ENCODE results near the gene DZIP1L.

Gene DZIP1L

DNA sequence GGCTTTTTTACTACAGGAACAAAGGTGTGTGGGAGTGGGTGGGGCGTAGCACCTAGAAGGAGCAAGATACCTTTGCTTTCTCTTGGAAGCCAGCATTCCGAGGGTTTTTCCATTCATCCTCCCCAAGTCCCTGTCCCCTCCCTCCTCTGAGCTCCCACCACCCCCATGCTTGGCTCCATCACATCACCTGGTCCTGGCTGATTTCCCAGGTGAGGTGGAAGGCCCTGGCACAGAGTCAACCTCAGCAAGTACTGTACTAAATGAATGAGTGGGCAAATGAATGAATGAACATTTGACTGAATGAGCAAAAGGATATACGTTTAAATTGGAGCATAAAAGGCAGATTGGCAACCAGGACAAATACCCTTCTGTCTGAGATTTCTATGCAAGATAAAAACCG, 45.4 kb downstream of the DZIP1L start:
- Mint-ChIP-seq H3K4me1 (ENCODE audit: low read depth) (peaks cover 10% of the 10 kb centered on the region), H3K36me3 (ENCODE audit: low read depth) (peaks cover 95% of the 10 kb centered on the region), H3K27ac (no peak overlapping the region), H3K9me3 (no peaks in the 10 kb centered on the region), H3K27me3 (no peaks in the 10 kb centered on the region), H3K4me3 (no peak overlapping the region)
- intact Hi-C loops (cut with micrococcal nuclease), result no loop called here

DNA sequence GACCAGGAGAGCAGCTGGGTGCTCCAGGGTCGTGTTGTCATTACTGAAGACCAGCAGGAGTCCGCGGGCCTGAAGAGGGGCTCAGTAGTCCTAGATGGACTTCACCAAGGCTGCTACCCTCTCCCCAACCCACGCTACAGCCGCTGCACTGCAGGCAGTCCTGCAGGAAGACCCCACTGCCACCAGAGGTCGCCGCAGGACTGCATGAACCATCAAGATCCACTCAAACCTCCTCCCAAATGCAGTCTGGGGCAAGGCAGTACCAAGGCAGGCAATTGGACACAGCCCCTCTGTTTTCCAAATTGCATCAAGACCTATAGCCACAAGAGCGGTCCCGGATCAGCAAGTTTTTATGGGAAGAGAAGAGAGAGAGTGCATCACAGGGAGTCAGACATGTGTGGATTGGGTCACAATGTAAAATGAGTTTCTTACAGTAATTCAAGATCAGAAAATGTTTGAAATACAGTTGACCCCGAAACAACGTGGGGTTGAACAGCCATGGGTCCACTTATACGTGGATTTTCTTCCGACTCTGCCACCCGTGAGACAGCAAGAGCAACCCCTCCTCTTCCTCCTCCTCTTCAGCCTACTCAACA, 46.7 kb downstream of the DZIP1L start:
- Mint-ChIP-seq H3K27ac (no peak overlapping the region), H3K4me3 (no peak overlapping the region), H3K4me1 (ENCODE audit: low read depth) (peaks cover 10% of the 10 kb centered on the region), H3K27me3 (no peaks in the 10 kb centered on the region), H3K9me3 (no peaks in the 10 kb centered on the region), H3K36me3 (ENCODE audit: low read depth) (peaks cover 95% of the 10 kb centered on the region)
- intact Hi-C loops (cut with micrococcal nuclease), result loop anchor here (2.0 to 10.0 kb wide), 4 partner anchors 80 to 358 kb away; no protein-coding TSS in a partner anchor

DNA sequence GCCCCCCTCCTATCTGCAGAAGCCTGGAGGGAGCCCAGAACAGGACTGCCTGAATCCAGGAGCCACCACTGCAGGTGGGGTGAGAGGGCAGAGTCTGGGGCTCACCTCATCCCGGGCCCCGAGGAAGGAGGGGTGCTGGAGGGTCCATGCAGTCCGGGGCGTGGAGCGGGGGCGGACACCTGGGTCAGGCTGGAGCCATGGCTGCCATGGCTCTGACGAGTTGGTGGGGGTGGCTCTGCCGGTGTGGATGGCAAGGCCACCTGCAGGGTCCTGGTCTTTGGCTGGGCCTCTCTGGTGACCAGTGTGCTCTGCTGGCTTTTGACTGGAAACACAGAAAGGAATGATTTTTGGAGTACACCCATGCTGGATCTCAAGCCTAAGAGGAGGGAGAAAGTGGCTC, 47.4 kb downstream of the DZIP1L start:
- no peaks in the 10 kb centered on the region for H3K9me3 Mint-ChIP-seq
- H3K4me1 Mint-ChIP-seq (ENCODE audit: low read depth), result peaks cover 10% of the 10 kb centered on the region
- H3K27ac Mint-ChIP-seq, result no peak overlapping the region
- H3K4me3 Mint-ChIP-seq, result no peak overlapping the region
- intact Hi-C loops (cut with micrococcal nuclease), result loop anchor here (2.0 to 10.0 kb wide), 4 partner anchors 81 to 359 kb away; no protein-coding TSS in a partner anchor
- H3K36me3 Mint-ChIP-seq (ENCODE audit: low read depth), result peaks cover 95% of the 10 kb centered on the region
- no peaks in the 10 kb centered on the region for H3K27me3 Mint-ChIP-seq

DNA sequence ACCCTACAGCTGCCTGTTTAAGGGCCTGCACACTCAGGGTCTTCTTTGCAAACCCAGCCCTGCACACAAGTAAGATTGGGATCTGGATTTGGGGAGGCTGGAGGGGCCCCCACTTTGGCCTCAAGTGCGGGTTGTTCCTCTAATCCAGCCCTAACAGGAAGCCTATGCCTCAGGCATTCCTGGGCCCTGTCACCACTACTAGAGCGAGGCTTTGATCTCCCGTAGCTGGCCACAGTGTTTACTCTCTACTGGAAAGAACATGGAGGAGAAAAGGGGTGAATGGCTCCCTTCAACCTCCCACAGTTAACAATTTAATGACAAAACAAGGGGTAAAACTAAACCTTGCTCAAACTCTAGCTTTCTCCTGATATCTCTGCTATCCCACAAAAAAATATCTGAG, 48.4 kb downstream of the DZIP1L start:
- no peaks in the 10 kb centered on the region for H3K9me3 Mint-ChIP-seq
- intact Hi-C loops (cut with micrococcal nuclease), result loop anchor here (5.0 to 10.0 kb wide), 2 partner anchors 178 to 220 kb away; no protein-coding TSS in a partner anchor
- H3K27me3 Mint-ChIP-seq, result no peaks in the 10 kb centered on the region
- no peak overlapping the region for H3K4me3 Mint-ChIP-seq
- no peak overlapping the region for H3K27ac Mint-ChIP-seq
- H3K36me3 Mint-ChIP-seq (ENCODE audit: low read depth), result peaks cover 97% of the 10 kb centered on the region
- H3K4me1 Mint-ChIP-seq (ENCODE audit: low read depth), result peaks cover 10% of the 10 kb centered on the region

DNA sequence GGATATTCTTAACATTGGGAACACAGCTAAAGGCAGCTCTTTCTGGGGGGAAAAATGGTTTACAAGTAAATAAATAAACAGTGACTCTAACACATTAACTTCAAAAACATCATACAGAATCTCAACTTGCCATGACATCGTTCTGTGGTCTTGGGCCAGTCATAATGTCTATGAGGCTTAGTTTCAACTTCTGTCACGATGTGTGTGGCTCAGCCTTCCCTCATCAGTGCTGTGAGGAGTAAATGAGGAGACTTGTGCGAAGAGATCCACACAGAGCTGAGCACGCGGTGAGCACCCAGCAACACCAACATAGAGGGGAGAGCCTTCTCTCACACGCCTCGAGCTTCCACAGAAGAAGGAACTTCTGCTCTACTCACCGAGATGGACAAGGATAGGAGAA, 49.0 kb downstream of the DZIP1L start:
- Mint-ChIP-seq H3K4me1 (ENCODE audit: low read depth) (peaks cover 16% of the 10 kb centered on the region), H3K4me3 (no peak overlapping the region), H3K27me3 (no peaks in the 10 kb centered on the region), H3K27ac (no peak overlapping the region), H3K36me3 (ENCODE audit: low read depth) (peaks cover 97% of the 10 kb centered on the region), H3K9me3 (no peaks in the 10 kb centered on the region)
- intact Hi-C loops (cut with micrococcal nuclease), result loop anchor here (5.0 to 10.0 kb wide), 2 partner anchors 178 to 221 kb away; no protein-coding TSS in a partner anchor

DNA sequence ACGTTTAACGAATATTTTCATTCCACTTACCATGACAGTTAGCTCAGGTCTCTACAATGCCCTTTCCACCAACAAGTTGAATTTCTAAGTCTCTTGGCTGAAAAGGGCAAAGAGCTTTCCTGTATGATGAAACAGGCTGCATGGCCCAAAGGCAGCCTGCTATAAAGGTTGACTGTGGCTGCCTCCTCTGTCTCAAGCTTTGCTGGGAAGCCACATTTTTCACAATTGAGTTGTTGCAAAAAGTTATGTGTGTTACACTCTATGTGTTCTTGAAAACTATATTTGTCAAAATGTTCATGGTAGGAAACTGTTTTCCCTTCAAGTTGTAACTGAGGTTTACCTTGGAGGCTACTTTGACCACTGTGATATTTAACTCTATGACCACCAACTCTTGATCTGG, 49.5 kb downstream of the DZIP1L start:
- Mint-ChIP-seq H3K4me3 (no peak overlapping the region), H3K27me3 (no peaks in the 10 kb centered on the region), H3K9me3 (no peaks in the 10 kb centered on the region), H3K4me1 (ENCODE audit: low read depth) (peaks cover 16% of the 10 kb centered on the region), H3K36me3 (ENCODE audit: low read depth) (peaks cover 97% of the 10 kb centered on the region), H3K27ac (no peak overlapping the region)
- intact Hi-C loops (cut with micrococcal nuclease), result loop anchor here (5.0 to 10.0 kb wide), 2 partner anchors 179 to 221 kb away; no protein-coding TSS in a partner anchor

DNA sequence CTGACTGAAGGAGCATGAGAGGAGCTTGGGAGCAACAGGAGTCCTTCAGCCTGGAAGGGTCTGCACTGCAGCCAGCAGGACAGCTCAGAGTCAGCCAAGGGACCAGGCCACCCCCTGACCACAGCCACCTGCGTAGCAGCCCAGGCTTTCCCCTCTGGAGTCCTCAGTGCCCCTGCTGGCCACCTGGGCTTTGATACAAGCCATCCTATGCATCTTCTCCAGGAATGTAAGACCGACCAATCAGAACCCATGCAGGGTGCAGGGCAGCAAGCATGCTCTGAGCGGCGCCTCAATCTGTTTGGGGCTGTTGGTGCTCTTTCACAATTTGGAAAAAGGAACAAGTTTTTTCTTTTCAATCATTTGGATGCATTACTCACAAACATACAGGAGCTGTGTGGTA, 52.0 kb downstream of the DZIP1L start:
- H3K4me1 Mint-ChIP-seq (ENCODE audit: low read depth), result peaks cover 5% of the 10 kb centered on the region
- no peak overlapping the region for H3K4me3 Mint-ChIP-seq
- peaks cover 89% of the 10 kb centered on the region for H3K36me3 Mint-ChIP-seq (ENCODE audit: low read depth)
- no peak overlapping the region for H3K27ac Mint-ChIP-seq
- no peaks in the 10 kb centered on the region for H3K9me3 Mint-ChIP-seq
- H3K27me3 Mint-ChIP-seq, result no peaks in the 10 kb centered on the region
- intact Hi-C loops (cut with micrococcal nuclease), result loop anchor here (10.0 kb wide), 1 partner anchor 181 kb away; no protein-coding TSS in a partner anchor

DNA sequence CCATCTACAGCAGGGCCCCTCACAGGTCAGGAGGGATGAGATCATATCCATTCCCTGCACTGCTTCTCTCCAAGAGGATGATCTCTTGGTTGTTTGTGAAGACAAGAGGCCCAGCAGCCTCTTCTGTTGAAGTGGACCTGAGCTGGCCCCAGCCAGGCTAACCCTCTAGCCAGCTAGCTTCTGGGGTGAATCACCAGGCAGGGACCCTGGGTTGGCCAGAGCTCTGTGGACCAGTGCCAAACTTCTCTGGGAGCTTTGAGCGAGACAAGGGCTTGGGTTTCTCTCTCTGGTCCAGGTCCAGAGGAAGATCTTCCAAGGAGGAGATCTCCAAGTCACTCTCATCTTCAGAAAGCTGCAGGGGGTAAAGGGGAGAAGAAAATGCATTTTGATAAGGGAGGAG, 52.8 kb downstream of the DZIP1L start:
- peaks cover 84% of the 10 kb centered on the region for H3K36me3 Mint-ChIP-seq (ENCODE audit: low read depth)
- intact Hi-C loops (cut with micrococcal nuclease), result loop anchor here (10.0 kb wide), 1 partner anchor 182 kb away; no protein-coding TSS in a partner anchor
- peaks cover 5% of the 10 kb centered on the region for H3K4me1 Mint-ChIP-seq (ENCODE audit: low read depth)
- no peaks in the 10 kb centered on the region for H3K27me3 Mint-ChIP-seq
- no peak overlapping the region for H3K4me3 Mint-ChIP-seq
- H3K9me3 Mint-ChIP-seq, result no peaks in the 10 kb centered on the region
- H3K27ac Mint-ChIP-seq, result no peak overlapping the region

DNA sequence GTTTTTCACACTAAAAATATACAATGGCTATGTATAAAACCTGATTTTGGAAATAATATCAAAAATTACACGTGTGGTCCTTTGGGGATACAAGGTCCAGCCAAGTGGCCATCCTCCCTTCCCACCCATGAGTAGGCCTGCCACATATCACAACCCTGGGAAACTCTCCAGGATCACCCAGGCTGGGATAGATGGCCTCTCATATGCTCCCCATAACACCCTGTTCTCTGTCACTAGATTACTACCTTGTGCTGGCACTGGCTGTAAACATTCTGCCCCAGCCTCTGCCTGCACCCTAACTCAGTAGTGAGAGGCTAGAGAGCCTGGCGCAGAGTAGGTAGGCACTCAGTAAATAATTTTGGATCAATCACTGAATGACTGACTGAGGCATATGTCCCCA, 53.4 kb downstream of the DZIP1L start:
- intact Hi-C loops (cut with micrococcal nuclease), result loop anchor here (10.0 kb wide), 1 partner anchor 183 kb away; no protein-coding TSS in a partner anchor

DNA sequence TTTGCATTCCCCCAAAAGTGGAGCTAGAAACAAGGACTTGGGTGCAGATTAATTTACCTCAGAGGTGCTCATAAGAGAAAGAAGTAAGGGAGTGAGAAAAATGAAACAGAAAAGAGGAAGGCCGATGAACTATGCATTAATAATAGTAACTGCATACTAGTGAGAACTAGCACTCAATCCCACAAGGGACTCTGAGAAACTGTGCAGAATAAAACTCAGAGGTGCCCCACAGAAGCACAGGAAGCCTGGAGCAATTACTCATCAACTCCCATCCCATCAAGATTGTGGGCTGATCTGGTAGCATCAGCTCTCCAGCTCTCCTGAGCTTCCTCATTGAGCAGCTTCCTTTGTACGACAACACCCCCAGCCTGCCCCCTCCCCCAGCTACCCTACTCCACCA, 54.6 kb downstream of the DZIP1L start:
- intact Hi-C loops (cut with micrococcal nuclease), result loop anchor here (10.0 kb wide), 1 partner anchor 184 kb away; no protein-coding TSS in a partner anchor
- H3K36me3 Mint-ChIP-seq (ENCODE audit: low read depth), result peaks cover 66% of the 10 kb centered on the region
- H3K4me3 Mint-ChIP-seq, result no peak overlapping the region
- H3K27me3 Mint-ChIP-seq, result no peaks in the 10 kb centered on the region
- H3K9me3 Mint-ChIP-seq, result no peaks in the 10 kb centered on the region
- peaks cover 5% of the 10 kb centered on the region for H3K4me1 Mint-ChIP-seq (ENCODE audit: low read depth)
- H3K27ac Mint-ChIP-seq, result no peak overlapping the region

More for the DNA sequence above, 53.4 kb downstream of the DZIP1L start:
- peaks cover 5% of the 10 kb centered on the region for H3K4me1 Mint-ChIP-seq (ENCODE audit: low read depth)
- no peak overlapping the region for H3K27ac Mint-ChIP-seq
- no peaks in the 10 kb centered on the region for H3K27me3 Mint-ChIP-seq
- peaks cover 79% of the 10 kb centered on the region for H3K36me3 Mint-ChIP-seq (ENCODE audit: low read depth)
- H3K9me3 Mint-ChIP-seq, result no peaks in the 10 kb centered on the region
- H3K4me3 Mint-ChIP-seq, result no peak overlapping the region

DNA sequence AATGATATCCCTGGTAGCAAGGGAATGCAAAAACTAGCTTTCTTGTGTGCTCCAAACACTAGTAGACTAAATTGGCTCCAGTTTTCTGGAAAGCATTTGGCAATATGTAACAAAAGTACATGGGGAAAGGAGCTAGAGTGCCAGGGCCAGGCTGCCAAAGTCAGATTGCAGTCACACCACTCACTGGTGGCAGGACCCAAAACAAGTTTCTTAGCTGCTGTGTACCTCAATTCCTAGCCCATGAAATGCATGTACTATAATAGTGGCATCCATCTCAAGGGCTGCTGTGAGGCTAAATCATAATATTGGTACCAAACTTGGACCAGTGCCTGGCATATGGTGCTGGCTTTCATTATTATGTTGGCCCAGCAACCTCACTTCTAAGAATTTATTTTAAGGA, 56.1 kb downstream of the DZIP1L start:
- Mint-ChIP-seq H3K27ac (no peak overlapping the region), H3K27me3 (no peaks in the 10 kb centered on the region), H3K9me3 (no peaks in the 10 kb centered on the region), H3K4me3 (no peak overlapping the region), H3K36me3 (ENCODE audit: low read depth) (peaks cover 52% of the 10 kb centered on the region), H3K4me1 (ENCODE audit: low read depth) (peaks cover 5% of the 10 kb centered on the region)
- intact Hi-C loops (cut with micrococcal nuclease), result loop anchor here (10.0 kb wide), 1 partner anchor 954 kb away; no protein-coding TSS in a partner anchor

DNA sequence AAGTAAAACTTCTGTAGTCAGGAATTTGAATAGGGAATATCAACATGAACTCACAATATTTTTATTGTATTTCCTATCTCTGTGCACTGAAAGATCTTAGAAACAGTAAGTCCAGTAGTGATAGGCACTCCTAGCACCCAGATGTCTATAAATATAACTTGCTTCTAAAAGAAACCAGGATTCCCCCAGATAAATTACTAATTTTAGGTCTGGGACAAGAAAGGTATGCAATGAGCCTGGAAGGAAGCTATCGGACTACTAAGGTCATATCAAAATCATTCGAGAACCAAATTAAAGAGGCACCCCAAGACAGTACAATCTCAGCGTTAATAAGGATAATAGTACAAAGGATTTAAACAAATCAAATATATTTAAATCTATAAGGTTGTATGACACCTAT, 58.0 kb downstream of the DZIP1L start:
- Mint-ChIP-seq H3K36me3 (ENCODE audit: low read depth) (peaks cover 51% of the 10 kb centered on the region), H3K9me3 (no peaks in the 10 kb centered on the region), H3K27ac (no peak overlapping the region), H3K4me3 (no peak overlapping the region), H3K4me1 (ENCODE audit: low read depth) (peaks cover 5% of the 10 kb centered on the region), H3K27me3 (no peaks in the 10 kb centered on the region)
- intact Hi-C loops (cut with micrococcal nuclease), result loop anchor here (10.0 kb wide), 1 partner anchor 953 kb away; no protein-coding TSS in a partner anchor

DNA sequence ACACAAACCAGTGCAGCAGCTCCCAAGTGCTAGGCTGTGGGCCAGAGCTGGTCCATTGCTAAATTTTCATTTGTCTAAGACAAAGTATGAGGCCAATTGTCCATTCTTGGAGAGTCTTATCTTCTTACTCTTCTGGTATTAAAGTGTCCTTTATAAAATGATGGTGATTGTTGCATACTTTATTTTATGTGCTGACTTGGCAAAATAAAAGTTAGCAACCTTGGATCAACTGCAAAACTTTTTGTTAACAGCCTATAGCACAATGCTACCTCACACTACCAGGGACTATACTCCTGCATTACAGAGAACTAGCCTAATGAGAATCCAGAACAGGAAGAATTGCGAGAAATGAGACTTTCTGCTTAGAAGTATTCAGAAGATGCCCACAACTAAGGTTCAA, 61.4 kb downstream of the DZIP1L start:
- Mint-ChIP-seq H3K27ac (no peak overlapping the region), H3K36me3 (ENCODE audit: low read depth) (peaks cover 42% of the 10 kb centered on the region), H3K4me1 (ENCODE audit: low read depth) (no peaks in the 10 kb centered on the region)

DNA sequence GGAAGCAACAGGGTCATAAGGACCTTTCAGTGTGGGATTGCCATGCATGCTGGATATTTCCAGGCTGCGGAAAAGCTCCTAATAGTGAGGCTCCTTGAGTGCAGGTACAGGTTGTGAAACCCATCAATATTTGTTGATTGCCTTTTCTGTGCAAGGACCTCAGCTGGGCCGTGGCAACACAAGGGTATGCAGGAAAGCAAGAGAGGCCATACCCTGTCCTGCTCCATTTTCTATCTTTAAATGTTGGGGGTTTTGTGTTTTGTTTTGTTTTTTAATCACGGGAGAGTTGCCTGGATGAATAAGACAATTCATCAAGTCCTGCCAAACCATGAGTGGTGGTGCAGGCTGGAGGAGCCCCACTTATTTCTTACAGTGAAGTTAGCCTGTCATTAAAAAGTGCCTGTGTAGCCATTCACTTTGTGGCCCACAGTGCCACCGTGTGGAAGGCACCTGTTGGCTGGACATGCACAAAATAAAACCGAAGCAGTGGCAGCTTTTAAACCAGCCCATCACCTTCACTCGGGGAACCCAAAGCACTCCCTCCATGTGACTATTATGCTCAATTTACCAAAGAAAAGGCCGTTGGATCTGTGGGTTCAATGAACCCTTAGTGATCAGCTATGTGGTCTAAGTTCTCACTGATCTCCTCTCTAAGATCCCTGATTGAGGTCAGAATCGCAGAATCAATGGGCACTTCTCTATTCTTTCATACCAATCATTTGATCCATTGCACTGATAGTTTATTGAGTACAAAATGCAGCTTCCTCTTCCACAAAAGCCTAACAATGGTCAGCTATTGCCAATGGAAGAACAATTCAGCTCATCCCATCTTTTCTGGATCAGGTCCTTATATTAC, 63.2 kb downstream of the DZIP1L start:
- no peak overlapping the region for H3K27ac Mint-ChIP-seq
- intact Hi-C loops (cut with micrococcal nuclease), result loop anchor here (10.0 kb wide), 1 partner anchor 947 kb away; no protein-coding TSS in a partner anchor
- peaks cover 42% of the 10 kb centered on the region for H3K36me3 Mint-ChIP-seq (ENCODE audit: low read depth)
- no peaks in the 10 kb centered on the region for H3K9me3 Mint-ChIP-seq
- H3K4me3 Mint-ChIP-seq, result no peak overlapping the region
- no peaks in the 10 kb centered on the region for H3K4me1 Mint-ChIP-seq (ENCODE audit: low read depth)
- no peaks in the 10 kb centered on the region for H3K27me3 Mint-ChIP-seq

More for the DNA sequence above, 61.4 kb downstream of the DZIP1L start:
- Mint-ChIP-seq H3K27me3 (no peaks in the 10 kb centered on the region), H3K9me3 (no peaks in the 10 kb centered on the region), H3K4me3 (no peak overlapping the region)
- intact Hi-C loops (cut with micrococcal nuclease), result loop anchor here (10.0 kb wide), 1 partner anchor 949 kb away; no protein-coding TSS in a partner anchor
